Choroid plexus epithelial cell (primary cell): ENCODE results near the gene OSCP1.

Experiments used
- DNase-seq: peaks from one replicate; pipeline ENCODE4 v3.0.0-alpha.2; 2010; ENCODE audit warnings: low read depth
- H3K4me3 ChIP-seq: 2 replicates; pipeline ENCODE4 v1.5.1; 2011; ENCODE audit warnings: low read depth, mild to moderate bottlenecking, control low read depth, low read length, moderate library complexity
- TF ChIP-seq, protein P1 (sequence below): conservative IDR thresholded peaks from 2 replicates; pipeline ENCODE4 v1.5.1; 2011; ENCODE audit warnings: low read depth, mild to moderate bottlenecking, control low read depth, inconsistent platforms, low read length, moderate library complexity

OSCP1 gene

DNA sequence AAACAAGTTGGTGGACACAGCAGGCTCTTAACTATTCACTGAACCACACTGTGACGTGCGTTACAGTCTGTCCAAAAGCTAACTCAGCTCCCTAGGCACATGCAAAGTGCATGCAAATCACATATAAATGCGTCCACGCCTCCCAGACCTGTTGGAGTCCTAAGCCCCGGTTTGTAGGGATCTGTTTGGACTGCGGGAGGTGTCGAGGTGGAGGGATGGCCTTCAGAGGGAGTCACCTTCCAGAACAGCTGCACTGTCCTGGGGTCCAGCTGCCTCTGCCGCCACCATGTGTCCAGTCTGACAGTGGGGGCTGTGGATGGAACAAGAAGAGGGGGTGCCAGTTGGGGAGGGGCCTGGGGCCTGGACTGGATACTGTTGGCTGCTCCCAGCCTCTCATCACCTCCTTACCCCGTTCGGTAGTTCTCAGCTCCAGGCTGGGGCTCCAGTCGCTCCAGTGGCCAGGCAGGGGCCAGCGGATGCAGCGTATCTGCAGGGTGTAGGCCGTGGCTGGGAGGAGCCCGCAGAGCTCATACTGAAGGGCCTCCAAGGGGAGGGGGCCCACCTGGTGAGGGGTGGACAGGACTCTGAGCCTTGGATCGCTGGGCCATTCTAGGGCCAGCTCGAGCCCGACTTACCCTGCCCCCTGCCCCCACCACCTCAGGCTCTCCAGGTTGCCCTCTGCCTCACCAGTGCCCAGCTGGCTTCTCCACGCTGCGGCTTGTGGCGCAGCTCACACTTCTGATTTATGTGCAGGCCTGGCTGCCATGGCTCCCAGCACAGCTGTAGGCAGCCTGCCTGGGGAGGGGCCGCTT lies 21.8 kb upstream of the OSCP1 start:
- peak; percentile 16 for DNase-seq
- TF ChIP-seq, protein P1, sequence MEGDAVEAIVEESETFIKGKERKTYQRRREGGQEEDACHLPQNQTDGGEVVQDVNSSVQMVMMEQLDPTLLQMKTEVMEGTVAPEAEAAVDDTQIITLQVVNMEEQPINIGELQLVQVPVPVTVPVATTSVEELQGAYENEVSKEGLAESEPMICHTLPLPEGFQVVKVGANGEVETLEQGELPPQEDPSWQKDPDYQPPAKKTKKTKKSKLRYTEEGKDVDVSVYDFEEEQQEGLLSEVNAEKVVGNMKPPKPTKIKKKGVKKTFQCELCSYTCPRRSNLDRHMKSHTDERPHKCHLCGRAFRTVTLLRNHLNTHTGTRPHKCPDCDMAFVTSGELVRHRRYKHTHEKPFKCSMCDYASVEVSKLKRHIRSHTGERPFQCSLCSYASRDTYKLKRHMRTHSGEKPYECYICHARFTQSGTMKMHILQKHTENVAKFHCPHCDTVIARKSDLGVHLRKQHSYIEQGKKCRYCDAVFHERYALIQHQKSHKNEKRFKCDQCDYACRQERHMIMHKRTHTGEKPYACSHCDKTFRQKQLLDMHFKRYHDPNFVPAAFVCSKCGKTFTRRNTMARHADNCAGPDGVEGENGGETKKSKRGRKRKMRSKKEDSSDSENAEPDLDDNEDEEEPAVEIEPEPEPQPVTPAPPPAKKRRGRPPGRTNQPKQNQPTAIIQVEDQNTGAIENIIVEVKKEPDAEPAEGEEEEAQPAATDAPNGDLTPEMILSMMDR = no peak
- no peak overlapping the region for H3K4me3 ChIP-seq

DNA sequence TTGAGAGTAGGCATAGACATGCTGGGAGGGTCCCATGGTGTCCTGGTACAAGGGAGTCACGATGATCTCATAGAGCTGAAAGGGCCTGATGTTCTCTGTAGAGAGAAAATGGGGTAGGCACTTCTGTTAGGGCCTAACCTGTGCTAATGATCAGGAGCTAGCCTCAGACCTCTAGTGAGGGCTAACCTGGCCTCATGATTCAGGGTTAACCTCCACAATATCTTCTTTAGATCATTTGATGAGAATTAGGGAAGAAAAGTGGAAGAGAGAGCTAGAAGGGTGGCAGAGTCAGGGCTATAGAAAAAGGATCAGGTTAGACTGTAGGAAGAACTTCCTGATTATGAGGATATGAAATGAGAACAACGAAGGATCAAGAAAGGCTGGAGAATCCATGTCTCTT lies 18.9 kb upstream of the OSCP1 start:
- no peak overlapping the region for H3K4me3 ChIP-seq
- no peak for DNase-seq
- TF ChIP-seq, protein P1 = no peak

DNA sequence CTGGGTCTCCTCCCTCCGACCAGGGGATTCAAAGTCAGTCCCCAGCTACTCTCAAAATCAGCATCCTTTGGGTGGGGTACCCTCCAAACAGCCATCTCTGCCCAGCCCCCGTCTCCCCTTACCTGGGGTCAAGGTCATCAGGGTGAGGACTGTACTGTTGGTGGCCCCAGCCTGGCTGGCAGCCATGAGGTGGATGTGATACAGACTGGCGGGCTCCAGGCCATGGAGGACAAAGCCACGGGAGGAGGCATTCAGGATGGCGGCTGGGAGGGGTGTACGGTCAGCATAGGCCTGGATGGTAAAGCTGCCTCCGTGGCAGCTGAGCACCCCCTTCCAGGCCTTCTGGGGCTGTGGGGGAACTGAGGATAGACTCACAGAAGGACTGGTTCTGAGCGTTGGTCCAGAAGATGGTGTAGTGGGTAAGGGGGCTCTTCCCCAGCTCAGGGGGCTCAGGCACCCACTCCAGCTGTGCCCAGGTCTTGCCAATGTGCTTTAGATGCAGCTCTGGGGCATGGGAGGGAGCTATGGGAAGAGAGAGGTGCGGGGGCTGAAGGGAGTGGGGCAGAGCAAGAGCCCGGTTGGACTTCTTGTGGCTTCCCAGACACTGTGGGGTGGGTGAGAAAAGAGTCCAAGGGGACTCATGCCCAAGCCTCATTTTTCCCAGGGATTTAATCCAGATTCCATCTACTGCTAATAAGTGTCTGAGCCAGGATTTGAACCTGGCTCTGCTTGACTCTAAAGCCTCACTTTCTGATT lies 17.6 kb upstream of the OSCP1 start:
- H3K4me3 ChIP-seq = no peak overlapping the region
- DNase-seq = no peak
- TF ChIP-seq, protein P1 = no peak

DNA sequence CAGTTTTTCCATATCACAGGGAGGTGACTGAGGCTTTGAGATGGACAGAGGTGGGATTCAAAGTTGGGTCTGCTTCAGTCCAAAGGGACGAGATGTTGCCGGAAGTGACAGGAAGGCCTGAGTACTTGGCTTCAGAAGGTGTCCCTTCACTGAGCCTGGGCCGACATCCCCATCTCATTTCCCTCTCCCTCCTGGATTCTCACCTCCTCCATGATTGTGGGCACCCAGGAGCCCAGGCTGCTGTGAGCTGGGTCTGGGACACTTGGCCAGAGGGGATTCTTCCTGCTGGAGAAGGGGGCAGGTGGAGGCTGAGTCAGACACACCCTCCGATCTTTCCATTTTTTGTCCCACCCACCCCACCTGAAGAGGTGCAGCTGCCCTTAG lies 16.8 kb upstream of the OSCP1 start:
- TF ChIP-seq, protein P1 = no peak
- H3K4me3 ChIP-seq = no peak overlapping the region
- DNase-seq = no peak

DNA sequence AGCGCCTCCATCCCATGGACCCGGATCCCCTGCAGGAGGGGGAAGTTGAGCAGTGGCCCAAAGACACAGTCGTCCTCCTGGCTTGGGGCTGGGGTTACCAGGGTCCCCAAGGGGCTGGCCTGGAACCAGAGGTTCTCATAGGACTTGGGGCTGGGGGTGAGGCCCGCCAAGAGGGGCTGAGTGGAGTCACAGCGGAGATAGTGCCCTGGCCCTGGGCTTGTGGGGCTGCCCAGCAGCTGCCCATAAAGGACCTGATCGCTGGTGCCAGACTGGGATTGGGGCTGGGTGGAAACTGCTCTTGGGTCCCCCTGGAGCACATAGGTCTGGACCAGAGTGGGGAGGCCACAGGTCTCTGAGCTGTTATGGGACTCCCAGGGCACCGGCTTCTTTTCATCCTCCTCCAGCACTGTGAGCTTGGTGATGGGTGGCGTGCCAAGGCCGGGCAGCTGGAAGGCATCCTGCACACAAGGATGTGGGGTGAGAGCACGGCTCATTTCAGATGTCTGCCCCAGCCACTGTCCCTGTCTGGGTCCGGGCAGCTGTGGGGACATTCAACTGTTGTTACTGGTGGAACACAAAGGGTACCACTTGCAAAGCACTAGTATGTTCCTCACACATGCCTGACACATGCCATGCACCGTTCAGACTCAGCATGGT lies 16.2 kb upstream of the OSCP1 start:
- H3K4me3 ChIP-seq = no peak overlapping the region
- TF ChIP-seq, protein P1 = no peak
- DNase-seq = no peak

DNA sequence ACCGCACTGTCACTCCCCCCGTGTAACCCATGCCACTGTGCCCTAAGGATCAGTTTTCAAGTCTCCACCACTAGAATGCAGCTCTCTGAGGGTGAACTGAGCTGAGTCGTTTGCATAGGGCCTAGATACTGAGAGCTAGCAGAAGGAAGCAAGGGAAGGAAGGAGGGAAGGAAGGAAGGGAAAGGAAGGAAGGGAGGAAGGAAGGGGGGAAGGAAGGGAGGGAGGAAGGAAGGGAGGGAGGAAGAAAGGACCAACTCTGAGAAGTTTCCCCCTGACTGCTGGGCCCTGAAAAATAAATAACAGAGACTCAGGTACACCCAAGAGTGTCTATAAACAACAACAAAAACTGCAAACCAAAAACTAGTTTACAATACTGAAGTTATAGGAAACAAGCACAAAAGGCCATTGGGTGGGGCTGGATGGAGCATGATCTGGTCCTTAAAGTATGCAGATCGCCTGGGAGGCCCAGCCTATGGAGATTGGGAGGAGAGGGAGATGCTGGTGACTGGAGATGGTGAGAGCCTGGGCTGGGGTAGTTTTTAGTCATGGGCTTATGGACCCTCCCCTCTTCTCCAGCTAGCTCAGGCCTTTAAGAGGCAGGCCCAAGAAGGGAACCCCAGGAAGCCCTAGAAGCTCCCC lies 15.6 kb upstream of the OSCP1 start:
- no peak overlapping the region for H3K4me3 ChIP-seq
- TF ChIP-seq, protein P1 = no peak
- no peak for DNase-seq
